MM.1S (cell line): ENCODE data around the gene CDH16.

Source experiments
- DNase-seq: peaks from one replicate; pipeline ENCODE4 v3.0.0-alpha.2; 2015
- H2AFZ ChIP-seq: fragments of 300-600 bp; sonication (generic); 2 replicates; pipeline ENCODE4 v1.6.0; 2016; ENCODE audit warnings: antibody characterized with exemption, low read length
- H3F3A ChIP-seq: fragments of 300-600 bp; sonication (generic); 2 replicates; pipeline ENCODE4 v1.6.1; 2016; ENCODE audit warnings: mild to moderate bottlenecking, antibody characterized with exemption, low read length, moderate library complexity, mixed read lengths; ENCODE audit not compliant: insufficient read depth
- H3K27ac ChIP-seq: fragments of 300-600 bp; sonication (generic); 2 replicates; pipeline ENCODE4 v1.5.1; 2016; ENCODE audit warnings: mild to moderate bottlenecking, low read length
- H3K27me3 ChIP-seq: fragments of 300-600 bp; sonication (generic); replicated peaks from 2 replicates; pipeline ENCODE4 v1.6.0; 2016; ENCODE audit warnings: low read length; ENCODE audit not compliant: insufficient read depth
- H3K36me3 ChIP-seq: fragments of 300-600 bp; sonication (generic); replicated peaks from 2 replicates; pipeline ENCODE4 v1.6.1; 2016; ENCODE audit warnings: mild to moderate bottlenecking, low read length, mixed read lengths; ENCODE audit not compliant: insufficient read depth
- H3K4me1 ChIP-seq: fragments of 300-600 bp; sonication (generic); 2 replicates; pipeline ENCODE4 v1.6.1; 2016; ENCODE audit warnings: low read length, mixed read lengths
- H3K4me2 ChIP-seq: fragments of 300-600 bp; sonication (generic); 2 replicates; pipeline ENCODE4 v1.6.0; 2016; ENCODE audit warnings: low read depth, low read length
- H3K4me3 ChIP-seq: fragments of 300-600 bp; sonication (generic); 2 replicates; pipeline ENCODE4 v1.5.1; 2016; ENCODE audit warnings: low read length, mixed read lengths
- H3K79me2 ChIP-seq: fragments of 300-600 bp; sonication (generic); 2 replicates; pipeline ENCODE4 v1.6.1; 2016; ENCODE audit warnings: mixed run types, low read length, mixed read lengths
- H3K9ac ChIP-seq: fragments of 300-600 bp; sonication (generic); 2 replicates; pipeline ENCODE4 v1.6.1; 2016; ENCODE audit warnings: low read length, mixed read lengths
- H3K9me2 ChIP-seq: fragments of 300-600 bp; sonication (generic); replicated peaks from 2 replicates; pipeline ENCODE4 v1.6.1; 2016; ENCODE audit warnings: mild to moderate bottlenecking, low read length, mixed read lengths; ENCODE audit not compliant: insufficient read depth
- H3K9me3 ChIP-seq: fragments of 300-600 bp; sonication (generic); replicated peaks from 2 replicates; pipeline ENCODE4 v1.6.1; 2016; ENCODE audit warnings: mild to moderate bottlenecking, low read length, mixed read lengths; ENCODE audit not compliant: insufficient read depth
- H4K20me1 ChIP-seq: fragments of 300-600 bp; sonication (generic); 2 replicates; pipeline ENCODE4 v1.6.1; 2016; ENCODE audit warnings: mild to moderate bottlenecking, low read length, moderate library complexity, mixed read lengths; ENCODE audit not compliant: insufficient read depth
- EZH2 ChIP-seq: fragments of 300-600 bp; sonication (generic); optimal IDR thresholded peaks from 2 replicates; pipeline ENCODE3; 2017; ENCODE audit warnings: low read depth, mild to moderate bottlenecking, antibody characterized with exemption, low read length, mixed read lengths
- EZH2phosphoT487 ChIP-seq: fragments of 300-600 bp; sonication (generic); IDR thresholded peaks from 2 replicates; pipeline ENCODE4 v1.6.1; 2018; ENCODE audit warnings: antibody characterized with exemption, low read length
- TF ChIP-seq, protein P1 (sequence below): fragments of 300-600 bp; sonication (generic); IDR thresholded peaks from 2 replicates; pipeline ENCODE4 v1.5.1; 2016; ENCODE audit warnings: antibody characterized with exemption, low read length, mixed read lengths

CDH16 gene

DNA sequence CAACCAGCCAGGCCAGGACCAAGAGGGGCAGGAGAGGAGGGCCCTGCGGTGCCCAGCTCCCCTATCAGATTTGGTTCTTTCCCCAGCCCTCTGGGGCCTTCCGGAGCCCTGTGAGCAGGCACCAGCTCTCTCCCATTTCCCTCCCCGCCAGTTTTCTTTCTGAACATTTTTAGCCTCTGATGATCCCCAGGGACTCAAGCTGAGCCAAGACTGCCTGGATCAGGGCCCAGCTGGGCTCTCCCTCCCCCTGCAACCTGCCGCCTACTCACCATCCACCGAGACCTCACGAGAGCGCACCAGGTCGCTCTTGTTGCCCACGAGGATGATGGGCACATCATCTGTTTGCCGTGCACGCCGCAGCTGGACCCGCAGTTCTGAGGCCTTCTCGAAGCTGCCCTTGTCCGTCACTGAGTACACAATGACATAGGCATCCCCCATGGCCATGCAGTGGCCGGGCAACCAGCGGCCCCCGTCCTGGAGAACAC lies 4.6 kb upstream of the CDH16 start:
- no peak overlapping the region for H3K4me2 ChIP-seq
- TF ChIP-seq EZH2phosphoT487 (no peak), EZH2 (no peak)
- TF ChIP-seq, protein P1, sequence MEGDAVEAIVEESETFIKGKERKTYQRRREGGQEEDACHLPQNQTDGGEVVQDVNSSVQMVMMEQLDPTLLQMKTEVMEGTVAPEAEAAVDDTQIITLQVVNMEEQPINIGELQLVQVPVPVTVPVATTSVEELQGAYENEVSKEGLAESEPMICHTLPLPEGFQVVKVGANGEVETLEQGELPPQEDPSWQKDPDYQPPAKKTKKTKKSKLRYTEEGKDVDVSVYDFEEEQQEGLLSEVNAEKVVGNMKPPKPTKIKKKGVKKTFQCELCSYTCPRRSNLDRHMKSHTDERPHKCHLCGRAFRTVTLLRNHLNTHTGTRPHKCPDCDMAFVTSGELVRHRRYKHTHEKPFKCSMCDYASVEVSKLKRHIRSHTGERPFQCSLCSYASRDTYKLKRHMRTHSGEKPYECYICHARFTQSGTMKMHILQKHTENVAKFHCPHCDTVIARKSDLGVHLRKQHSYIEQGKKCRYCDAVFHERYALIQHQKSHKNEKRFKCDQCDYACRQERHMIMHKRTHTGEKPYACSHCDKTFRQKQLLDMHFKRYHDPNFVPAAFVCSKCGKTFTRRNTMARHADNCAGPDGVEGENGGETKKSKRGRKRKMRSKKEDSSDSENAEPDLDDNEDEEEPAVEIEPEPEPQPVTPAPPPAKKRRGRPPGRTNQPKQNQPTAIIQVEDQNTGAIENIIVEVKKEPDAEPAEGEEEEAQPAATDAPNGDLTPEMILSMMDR = no peak
- H3F3A ChIP-seq = no peaks in the 10 kb centered on the region
- DNase-seq = no peak
- H3K9me2 ChIP-seq = no peaks in the 10 kb centered on the region
- no peaks in the 10 kb centered on the region for H3K36me3 ChIP-seq
- H3K27ac ChIP-seq = no peak overlapping the region
- no peak overlapping the region for H2AFZ ChIP-seq
- H3K9ac ChIP-seq = no peak overlapping the region
- H3K4me3 ChIP-seq = no peak overlapping the region
- H3K79me2 ChIP-seq = no peaks in the 10 kb centered on the region
- H3K9me3 ChIP-seq = no peaks in the 10 kb centered on the region
- H3K27me3 ChIP-seq = peaks cover 62% of the 10 kb centered on the region
- H3K4me1 ChIP-seq = no peaks in the 10 kb centered on the region
- no peaks in the 10 kb centered on the region for H4K20me1 ChIP-seq

DNA sequence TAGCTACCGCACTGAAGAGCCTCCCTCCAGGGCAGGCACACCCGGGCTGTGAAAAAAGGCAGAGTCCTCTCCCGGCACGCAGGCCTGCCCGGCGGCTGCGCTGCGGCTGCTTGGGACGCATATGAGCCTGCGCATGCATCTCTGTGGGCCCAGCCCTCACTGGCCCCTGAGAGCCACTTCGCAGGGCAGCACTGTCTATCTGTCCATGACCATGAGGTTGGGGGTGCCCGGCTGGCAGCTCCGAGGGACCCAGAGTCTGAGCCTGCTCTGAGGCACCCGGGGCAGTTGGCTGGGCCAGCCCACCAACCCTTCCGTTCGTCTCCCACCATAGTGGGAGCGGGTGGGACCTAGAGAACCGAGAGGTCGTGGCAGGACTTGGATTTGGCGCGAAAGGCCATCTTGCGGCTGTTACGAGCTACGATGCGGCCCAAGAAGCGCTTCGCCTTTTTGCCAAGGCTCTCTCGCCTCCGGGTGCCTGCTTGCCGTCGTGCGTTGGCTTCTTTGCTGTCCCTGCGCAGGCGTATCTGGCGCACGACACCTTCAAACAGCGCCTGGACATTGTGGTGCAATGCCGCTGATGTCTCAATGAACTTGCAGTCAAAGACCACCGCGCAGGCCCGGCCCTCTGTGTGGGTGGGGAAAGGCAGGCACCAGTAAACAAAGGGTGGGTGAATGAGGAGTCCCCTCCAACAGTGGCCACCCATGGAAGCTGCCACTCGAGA lies 3.2 kb upstream of the CDH16 start:
- no peak for DNase-seq
- H3K9me2 ChIP-seq = no peaks in the 10 kb centered on the region
- H3K4me2 ChIP-seq = no peak overlapping the region
- H4K20me1 ChIP-seq = no peaks in the 10 kb centered on the region
- H3K27ac ChIP-seq = no peak overlapping the region
- H3K9me3 ChIP-seq = no peaks in the 10 kb centered on the region
- no peak overlapping the region for H3K9ac ChIP-seq
- no peaks in the 10 kb centered on the region for H3F3A ChIP-seq
- H3K4me1 ChIP-seq = no peaks in the 10 kb centered on the region
- peaks cover 74% of the 10 kb centered on the region for H3K27me3 ChIP-seq
- H3K4me3 ChIP-seq = no peak overlapping the region
- no peak overlapping the region for H2AFZ ChIP-seq
- TF ChIP-seq, protein P1 = no peak
- TF ChIP-seq EZH2phosphoT487 (no peak), EZH2 (no peak)
- no peaks in the 10 kb centered on the region for H3K79me2 ChIP-seq
- no peaks in the 10 kb centered on the region for H3K36me3 ChIP-seq

DNA sequence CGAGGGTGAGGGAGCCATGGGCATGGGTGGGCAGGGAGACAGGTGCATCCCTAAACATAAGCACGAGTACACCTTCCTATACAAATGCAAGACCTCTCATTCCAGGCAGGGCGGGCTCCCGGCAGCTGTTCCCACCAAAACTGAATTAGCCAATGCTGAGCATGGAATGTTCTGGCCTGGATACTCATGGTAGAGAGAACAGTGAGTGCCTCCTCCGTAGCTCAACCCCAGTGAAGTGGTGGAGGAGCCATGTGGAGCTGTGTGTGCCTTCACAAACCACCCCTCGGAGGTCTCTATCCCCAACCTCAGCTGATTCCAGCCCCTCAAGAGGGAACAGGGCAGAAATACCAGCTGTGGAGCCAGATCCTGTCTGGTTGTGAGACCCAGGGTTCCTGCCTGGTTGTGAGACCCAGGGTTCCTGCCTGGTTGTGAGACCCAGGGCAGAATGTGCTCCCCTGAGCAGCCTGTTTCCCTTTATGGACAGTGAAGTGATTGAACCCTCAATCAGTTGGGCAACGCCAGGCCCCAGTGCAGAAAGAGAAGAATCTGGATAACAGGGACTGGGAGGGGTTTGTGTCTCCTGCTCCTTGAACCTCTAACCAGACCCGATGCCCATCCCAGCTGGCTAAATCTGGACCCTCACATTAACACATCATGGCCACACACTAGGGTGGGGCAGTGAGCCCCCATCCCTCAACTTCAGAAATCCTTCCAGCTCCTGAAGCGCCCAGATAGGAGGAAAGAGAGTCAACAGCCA lies 2.4 kb upstream of the CDH16 start:
- H2AFZ ChIP-seq = no peak overlapping the region
- no peaks in the 10 kb centered on the region for H3K4me1 ChIP-seq
- no peak overlapping the region for H3K27ac ChIP-seq
- no peak for DNase-seq
- peaks cover 82% of the 10 kb centered on the region for H3K27me3 ChIP-seq
- no peaks in the 10 kb centered on the region for H3K36me3 ChIP-seq
- no peaks in the 10 kb centered on the region for H3F3A ChIP-seq
- TF ChIP-seq, protein P1 = no peak
- TF ChIP-seq EZH2phosphoT487 = no peak
- TF ChIP-seq EZH2 = no peak
- H3K4me2 ChIP-seq = no peak overlapping the region
- H3K9me2 ChIP-seq = no peaks in the 10 kb centered on the region
- H3K79me2 ChIP-seq = no peaks in the 10 kb centered on the region
- no peak overlapping the region for H3K4me3 ChIP-seq
- H3K9me3 ChIP-seq = no peaks in the 10 kb centered on the region
- no peak overlapping the region for H3K9ac ChIP-seq
- H4K20me1 ChIP-seq = no peaks in the 10 kb centered on the region
